HCT116 (cell line): Measurements from ENCODE around the gene TMC2. TPM values are rescaled to one million over a fixed set of nuclear protein-coding genes. Genes with fewer than 3 reads are reported as not detected.

Source experiments
- ATAC-seq: fragments of 200-7000 bp; cut with Tn5 transposase; 2 replicates; pipeline ENCODE4 v1.9.1; 2020; ENCODE audit warnings: mild to moderate bottlenecking, moderate library complexity
- BruUV-seq: library from RNA; stranded (reverse); fragments of 400-500 nt; replicated peaks from 2 replicates; lab custom pipeline; 2021; lab: Mats Ljungman, UMichigan
- CTCF ChIA-PET: fragments of 300-600 bp; sonication (Branson Sonifier 250); formaldehyde crosslinking; loops from one replicate; lab custom pipeline; 2021; ENCODE audit warnings: antibody characterized with exemption; lab: Charles Lee
- POLR2A ChIA-PET: fragments of 300-600, 350-600 bp; sonication (Branson Sonifier 250); formaldehyde crosslinking; loops from one replicate; lab custom pipeline; 2021; ENCODE audit warnings: antibody characterized with exemption; lab: Charles Lee
- RAD21 ChIA-PET, 2 experiments: fragments of 300-600 bp; sonication (Branson Sonifier 250); formaldehyde crosslinking; loops; one replicate each; lab custom pipeline; 2023; ENCODE audit warnings: low total read pairs in 2 of 2; ENCODE audit not compliant: uncharacterized antibody in 2 of 2, unreplicated experiment in 2 of 2, low non-redundant PET in 1 of 2; lab: Charles Lee
- DNase-seq: peaks from one replicate; pipeline ENCODE4 v3.0.0-alpha.2; 2010; ENCODE audit warnings: low read depth, low spot score
- H2AFZ ChIP-seq: fragments of 200-600 bp; shearing (Covaris generic), sonication (generic); 2 replicates; pipeline ENCODE4 v1.6.1; 2017; ENCODE audit warnings: low read depth, mixed run types, mixed read lengths, antibody characterized with exemption, low read length; ENCODE audit not compliant: poor library complexity, severe bottlenecking
- H3K27ac ChIP-seq: 2 replicates; pipeline ENCODE4 v1.5.1; 2012; ENCODE audit warnings: low read depth, low read length
- H3K27me3 ChIP-seq: fragments of 200-600 bp; sonication (generic); 2 replicates; pipeline ENCODE4 v1.6.1; 2016; ENCODE audit warnings: mixed run types, low read length, mixed read lengths; ENCODE audit not compliant: insufficient read depth
- H3K36me3 ChIP-seq, 2 experiments: fragments of 200-500 bp in 1 of 2; fragments of 200-600 bp in 1 of 2; sonication (Bioruptor generic) in 1 of 2; sonication (generic) in 1 of 2; 2 replicates each; pipeline versions ENCODE4 v1.5.1 to v1.6.1; 2014 to 2016; ENCODE audit warnings: low read length in 2 of 2, inconsistent platforms in 1 of 2, mixed read lengths in 1 of 2, mixed run types in 1 of 2; ENCODE audit not compliant: insufficient read depth in 2 of 2, control insufficient read depth in 1 of 2
- H3K4me1 ChIP-seq, 2 experiments: fragments of 200-600 bp in 1 of 2; sonication (generic) in 1 of 2; 2 replicates each; pipeline versions ENCODE4 v1.5.1 to v1.6.1; 2012 to 2017; ENCODE audit warnings: low read length in 2 of 2, inconsistent platforms in 1 of 2, mild to moderate bottlenecking in 1 of 2, mixed read lengths in 1 of 2, mixed run types in 1 of 2, moderate library complexity in 1 of 2; ENCODE audit not compliant: insufficient read depth in 2 of 2, control insufficient read depth in 1 of 2
- H3K4me2 ChIP-seq: fragments of 200-600 bp; sonication (generic); 2 replicates; pipeline ENCODE4 v1.6.1; 2017; ENCODE audit warnings: mixed run types, low read length, mixed read lengths
- H3K4me3 ChIP-seq, 2 experiments: fragments of 200-600 bp in 1 of 2; sonication (generic) in 1 of 2; replicated peaks in 1 of 2; 2 replicates each; pipeline ENCODE4 v1.5.1; 2011 to 2016; ENCODE audit warnings: low read length in 2 of 2, control low read depth in 1 of 2, low read depth in 1 of 2, mild to moderate bottlenecking in 1 of 2, mixed read lengths in 1 of 2, mixed run types in 1 of 2
- H3K79me2 ChIP-seq: fragments of 200-600 bp; sonication (generic); 2 replicates; pipeline ENCODE4 v1.6.1; 2017; ENCODE audit warnings: mild to moderate bottlenecking, mixed run types, low read length, moderate library complexity, mixed read lengths; ENCODE audit not compliant: insufficient read depth
- H3K9ac ChIP-seq: fragments of 200-600 bp; sonication (generic); 2 replicates; pipeline ENCODE4 v1.6.1; 2016; ENCODE audit warnings: low read length, mixed read lengths
- H3K9me2 ChIP-seq: fragments of 200-600 bp; sonication (generic), shearing (Covaris generic); 2 replicates; pipeline ENCODE4 v1.6.1; 2017; ENCODE audit warnings: mixed run types, mild to moderate bottlenecking, moderate library complexity; ENCODE audit not compliant: insufficient read depth
- H3K9me3 ChIP-seq, 2 experiments: fragments of 200-500 bp in 1 of 2; fragments of 200-600 bp in 1 of 2; sonication (Bioruptor generic) in 1 of 2; sonication (generic) in 1 of 2; 2 replicates each; pipeline ENCODE4 v1.6.1; 2014 to 2017; ENCODE audit warnings: low read length in 2 of 2, mixed read lengths in 2 of 2, inconsistent platforms in 1 of 2, low read depth in 1 of 2, mild to moderate bottlenecking in 1 of 2, mixed run types in 1 of 2, moderate library complexity in 1 of 2; ENCODE audit not compliant: control insufficient read depth in 1 of 2, insufficient read depth in 1 of 2
- H4K20me1 ChIP-seq: fragments of 200-600 bp; sonication (generic), shearing (Covaris generic); 2 replicates; pipeline ENCODE4 v1.6.1; 2017; ENCODE audit warnings: mixed run types, mild to moderate bottlenecking, moderate library complexity; ENCODE audit not compliant: insufficient read depth
- ATF3 ChIP-seq: IDR thresholded peaks from 2 replicates; pipeline ENCODE4 v1.6.1; 2012
- CBX3 ChIP-seq: IDR thresholded peaks from 2 replicates; pipeline ENCODE4 v1.6.1; 2012; ENCODE audit warnings: low read depth
- EGR1 ChIP-seq: IDR thresholded peaks from 2 replicates; pipeline ENCODE4 v1.6.1; 2012; ENCODE audit warnings: low read depth
- ELF1 ChIP-seq: IDR thresholded peaks from 2 replicates; pipeline ENCODE4 v1.6.1; 2012; ENCODE audit warnings: low read depth, borderline replicate concordance
- EZH2phosphoT487 ChIP-seq: fragments of 200-600 bp; IDR thresholded peaks from 2 replicates; pipeline ENCODE4 v1.6.1; 2018; ENCODE audit warnings: antibody characterized with exemption, borderline replicate concordance
- FOSL1 ChIP-seq: IDR thresholded peaks from 2 replicates; pipeline ENCODE4 v1.6.1; 2012; ENCODE audit warnings: low read depth
- JUND ChIP-seq: IDR thresholded peaks from 2 replicates; pipeline ENCODE4 v1.6.1; 2012
- MAX ChIP-seq: IDR thresholded peaks from 2 replicates; pipeline ENCODE4 v1.6.1; 2012
- POLR2A ChIP-seq: IDR thresholded peaks from 2 replicates; pipeline ENCODE4 v1.7.0; 2011; ENCODE audit warnings: borderline replicate concordance; ENCODE audit not compliant: insufficient read depth, insufficient read length; ENCODE audit errors: extremely low read depth
- POLR2AphosphoS5 ChIP-seq: IDR thresholded peaks from 2 replicates; pipeline ENCODE4 v1.6.1; 2011; ENCODE audit warnings: mild to moderate bottlenecking, low read depth, low read length, moderate library complexity
- RAD21 ChIP-seq: IDR thresholded peaks from 2 replicates; pipeline ENCODE4 v1.6.1; 2012; ENCODE audit warnings: low read depth, mild to moderate bottlenecking
- REST ChIP-seq: IDR thresholded peaks from 2 replicates; pipeline ENCODE4 v1.6.1; 2012; ENCODE audit warnings: low read depth
- SIN3A ChIP-seq: IDR thresholded peaks from 2 replicates; pipeline ENCODE4 v1.6.1; 2012; ENCODE audit warnings: low read depth
- SRF ChIP-seq: IDR thresholded peaks from 2 replicates; pipeline ENCODE4 v1.6.1; 2012; ENCODE audit warnings: low read depth
- YY1 ChIP-seq: IDR thresholded peaks from 2 replicates; pipeline ENCODE4 v1.6.1; 2011; ENCODE audit warnings: low read length, low read depth, moderate library complexity, mild to moderate bottlenecking; ENCODE audit not compliant: insufficient replicate concordance; ENCODE audit errors: extremely low read depth
- ZBTB33 ChIP-seq: IDR thresholded peaks from 2 replicates; pipeline ENCODE4 v1.6.1; 2011; ENCODE audit warnings: mild to moderate bottlenecking, low read length, moderate library complexity; ENCODE audit not compliant: insufficient replicate concordance; ENCODE audit errors: extremely low read depth
- ZFX ChIP-seq: fragments of 450-650 bp; IDR thresholded peaks from 2 replicates; pipeline ENCODE4 v1.6.1; 2017
- ZNF274 ChIP-seq: fragments of 200-500 bp; sonication (Bioruptor generic); IDR thresholded peaks from 2 replicates; pipeline ENCODE4 v1.6.1; 2014; ENCODE audit warnings: mild to moderate bottlenecking, low read depth, low read length, inconsistent platforms
- intact Hi-C: fragments of 100-400 bp; cut with micrococcal nuclease; formaldehyde crosslinking; loops from 2 replicates; pipeline ENCODE4 v1.10.0; 2022
- total RNA-seq: library from RNA; stranded (reverse); gene quantifications from one replicate; pipeline ENCODE4 v1.2.1, GENCODE V29; 2021; ENCODE audit not compliant: unreplicated experiment

TMC2 gene
- total RNA-seq, 1 experiment from 2014 or later: not detected

GRCh38 chr20:2640260-2640659 lies 103.9 kb downstream of the TMC2 start:
- H3K4me2 ChIP-seq: no peak overlapping the region
- H3K27ac ChIP-seq: no peak overlapping the region
- H3K27me3 ChIP-seq: no peaks in the 10 kb centered on the region
- no peak for ATAC-seq
- no peaks in the 10 kb centered on the region for H3K36me3 ChIP-seq
- BruUV-seq: no TSS peak
- H3K4me1 ChIP-seq: no peaks in the 10 kb centered on the region
- H2AFZ ChIP-seq: no peak overlapping the region
- POLR2A ChIA-PET: no interaction called here
- H4K20me1 ChIP-seq: no peaks in the 10 kb centered on the region
- H3K9ac ChIP-seq: no peak overlapping the region
- RAD21 ChIA-PET: no interaction called here
- CTCF ChIA-PET: no interaction called here
- H3K4me3 ChIP-seq: no peak overlapping the region
- H3K79me2 ChIP-seq: no peaks in the 10 kb centered on the region
- DNase-seq: no peak
- intact Hi-C loops: no loop called here
- no peaks in the 10 kb centered on the region for H3K9me2 ChIP-seq
- TF ChIP-seq EGR1: no peak
- no peak for TF ChIP-seq ATF3
- no peak for TF ChIP-seq ELF1
- H3K9me3 ChIP-seq: no peaks in the 10 kb centered on the region

GRCh38 chr20:2640899-2641298 lies 104.5 kb downstream of the TMC2 start:
- H3K79me2 ChIP-seq: no peaks in the 10 kb centered on the region
- no peaks in the 10 kb centered on the region for H3K4me1 ChIP-seq
- no peaks in the 10 kb centered on the region for H3K9me2 ChIP-seq
- no peak overlapping the region for H2AFZ ChIP-seq
- no peak overlapping the region for H3K4me2 ChIP-seq
- H3K9me3 ChIP-seq: no peaks in the 10 kb centered on the region
- ChIA-PET RAD21 (no interaction called here), POLR2A (no interaction called here), CTCF (interaction anchor here (2.0 kb wide), 1 partner anchor 10 kb away, joined by 5 read pairs; no protein-coding TSS in a partner anchor)
- H4K20me1 ChIP-seq: no peaks in the 10 kb centered on the region
- no peaks in the 10 kb centered on the region for H3K27me3 ChIP-seq
- intact Hi-C loops: no loop called here
- DNase-seq (no peak), ATAC-seq (no peak)
- no peak overlapping the region for H3K27ac ChIP-seq
- no peak overlapping the region for H3K9ac ChIP-seq
- H3K4me3 ChIP-seq: no peak overlapping the region
- no TSS peak for BruUV-seq
- H3K36me3 ChIP-seq: no peaks in the 10 kb centered on the region
- TF ChIP-seq SIN3A (no peak), POLR2AphosphoS5 (no peak), JUND (no peak), ZBTB33 (no peak), CBX3 (no peak), ZNF274 (no peak), EZH2phosphoT487 (no peak), FOSL1 (no peak), ZFX (no peak), RAD21 (no peak), REST (no peak), SRF (no peak), MAX (no peak), EGR1 (no peak), POLR2A (no peak), YY1 (no peak)
